Measurements from ENCODE around the gene IL37.
A peak's percentile ranks its signal among the peaks of the same experiment; 100 is the strongest.
"Not testable (repeated sequence)": the region's sequence is repeated elsewhere in the genome, so short reads cannot be mapped to it uniquely, and the experiment has no call there.

Gene IL37

DNA sequence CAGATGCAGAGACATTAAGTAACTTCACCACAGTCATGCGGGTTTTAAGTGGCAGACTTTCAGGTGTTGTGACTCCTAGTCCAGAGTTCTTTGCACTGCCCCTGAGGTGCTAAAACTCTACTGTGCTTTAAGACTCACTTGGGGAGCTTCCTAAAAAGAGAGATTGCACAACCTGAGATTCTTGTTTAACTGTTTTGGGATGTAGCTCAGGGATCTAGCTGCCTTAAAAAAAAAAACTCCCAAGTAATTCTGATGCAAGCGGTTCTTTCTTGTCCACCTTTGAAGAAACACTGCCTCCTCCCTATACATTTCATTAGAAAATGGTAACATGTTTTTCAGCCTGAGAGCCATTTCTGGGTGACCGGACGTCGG lies 13.0 kb downstream of the IL37 start:
- DNase-seq = no peak

DNA sequence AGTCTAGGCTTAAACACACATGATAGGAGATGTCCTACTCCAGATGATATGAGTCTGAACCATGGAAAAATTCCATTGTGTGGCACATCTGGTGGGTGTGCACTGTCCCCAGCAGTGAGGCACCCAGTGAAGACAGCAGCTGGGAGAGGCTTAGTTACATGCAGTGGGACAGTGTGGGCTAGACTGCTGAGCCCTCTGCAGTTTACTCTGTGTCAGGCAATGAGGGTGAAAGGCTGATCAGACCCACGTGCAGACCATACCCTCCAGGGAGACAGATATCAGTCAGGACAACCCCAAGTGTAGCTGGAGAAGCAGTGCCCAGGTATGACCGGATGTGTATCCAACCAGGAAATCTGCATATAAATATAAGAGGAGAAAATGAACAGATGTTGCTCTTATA lies 13.4 kb downstream of the IL37 start:
- no peak for DNase-seq

DNA sequence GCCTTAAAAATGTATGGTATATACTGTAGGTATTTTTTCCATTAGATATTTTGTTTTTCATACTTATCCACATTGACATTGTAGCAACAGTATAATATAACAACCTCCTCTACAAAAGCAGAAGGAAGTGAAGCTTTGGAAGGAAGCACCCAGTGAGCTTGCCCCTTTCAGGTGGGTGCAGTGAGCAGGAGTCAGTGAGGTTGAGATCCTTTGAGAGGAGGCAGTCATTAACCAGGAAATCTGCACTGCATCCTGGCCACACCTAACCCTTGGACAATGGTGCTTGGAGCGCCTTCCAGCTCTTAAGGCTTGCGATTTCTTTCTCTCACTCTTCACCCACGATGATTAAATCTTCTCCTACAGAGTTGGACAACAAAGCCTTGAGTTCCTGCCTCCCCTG lies 13.9 kb downstream of the IL37 start:
- no peak for DNase-seq

DNA sequence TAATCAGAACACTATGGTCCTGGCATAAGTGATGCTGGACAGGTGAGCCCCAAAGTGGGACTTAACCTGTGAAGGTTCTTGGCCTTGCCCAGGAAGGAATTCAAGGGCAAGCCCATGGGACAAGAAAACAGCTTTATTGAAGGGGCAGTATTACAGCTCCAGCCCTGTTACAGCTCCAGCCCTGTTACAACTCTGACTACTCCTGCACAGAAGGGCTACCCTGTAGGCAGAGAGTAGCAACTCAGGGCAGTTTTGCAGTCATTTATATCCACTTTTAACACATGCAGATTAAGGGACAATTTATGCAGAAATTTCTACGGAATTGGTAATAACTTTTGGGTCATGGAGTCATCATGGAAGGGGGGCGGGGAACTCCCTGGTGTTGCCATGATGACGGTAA lies 15.7 kb downstream of the IL37 start:
- no peak for DNase-seq

DNA sequence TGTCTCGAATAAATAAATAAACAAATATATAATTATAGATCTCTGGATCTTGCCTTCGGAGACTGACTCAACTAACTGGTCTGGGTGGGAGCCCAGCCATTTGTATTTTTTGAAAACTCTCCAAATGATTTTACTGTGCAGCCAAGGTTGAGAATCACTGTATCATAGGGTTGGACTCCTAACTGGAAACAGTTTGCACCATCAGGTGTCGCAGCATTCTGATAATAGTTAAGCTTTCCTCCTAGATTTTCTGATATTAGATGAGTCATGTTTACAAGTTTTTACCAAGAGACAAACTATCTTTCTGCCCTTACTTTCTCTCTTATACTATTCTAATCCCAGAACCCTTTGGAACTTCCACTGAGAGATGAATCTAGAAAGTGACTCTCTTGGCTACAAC lies 16.8 kb downstream of the IL37 start:
- no peak for DNase-seq

DNA sequence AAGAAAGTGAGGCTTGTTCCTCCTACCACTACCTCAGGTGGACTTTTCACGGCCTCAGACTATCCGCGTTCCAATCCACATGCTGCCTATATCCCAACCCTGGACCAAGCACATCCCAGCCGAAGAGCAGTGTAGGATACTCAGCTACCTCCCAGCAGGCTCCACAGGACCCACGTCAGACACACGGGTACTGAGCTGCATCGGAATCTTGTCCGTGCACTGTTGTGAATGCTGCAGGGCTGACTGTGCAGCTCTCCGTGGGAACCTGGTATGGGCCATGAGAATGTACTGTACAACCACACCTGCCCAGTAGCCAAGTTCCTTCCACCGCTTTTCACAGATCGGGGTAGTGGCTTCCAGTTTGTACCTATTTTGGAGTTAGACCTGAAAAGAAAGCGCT lies 22.3 kb downstream of the IL37 start:
- no peak for DNase-seq

DNA sequence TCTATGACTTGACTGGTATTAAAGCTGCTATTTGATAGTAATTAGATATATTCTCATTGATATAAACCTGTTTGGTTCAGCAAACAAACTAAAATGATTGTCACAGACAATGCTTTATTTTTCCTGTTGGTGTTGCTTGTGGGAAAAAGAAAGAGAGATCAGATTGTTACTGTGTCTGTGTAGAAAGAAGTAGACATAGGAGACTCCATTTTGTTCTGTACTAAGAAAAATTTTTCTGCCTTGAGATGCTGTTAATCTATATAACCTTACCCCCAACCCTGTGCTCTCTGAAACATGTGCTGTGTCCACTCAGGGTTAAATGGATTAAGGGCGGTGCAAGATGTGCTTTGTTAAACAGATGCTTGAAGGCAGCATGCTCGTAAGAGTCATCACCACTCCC lies 23.2 kb downstream of the IL37 start:
- not testable (repeated sequence) for DNase-seq

DNA sequence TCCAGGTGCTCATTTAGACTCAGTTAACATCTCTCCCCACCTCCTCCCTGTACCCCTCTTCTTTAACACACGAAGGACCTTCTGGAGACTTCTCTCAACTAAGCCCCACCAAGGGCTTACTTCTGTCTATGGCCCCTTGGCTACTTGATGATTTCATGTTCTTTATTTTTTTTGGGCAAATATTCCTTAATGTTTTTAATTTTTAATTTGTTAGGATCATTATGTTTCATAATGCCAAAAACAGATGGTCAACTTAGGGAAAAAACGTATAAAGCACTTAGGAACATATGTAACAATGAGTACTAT lies 25.9 kb downstream of the IL37 start:
- no peak for DNase-seq

DNA sequence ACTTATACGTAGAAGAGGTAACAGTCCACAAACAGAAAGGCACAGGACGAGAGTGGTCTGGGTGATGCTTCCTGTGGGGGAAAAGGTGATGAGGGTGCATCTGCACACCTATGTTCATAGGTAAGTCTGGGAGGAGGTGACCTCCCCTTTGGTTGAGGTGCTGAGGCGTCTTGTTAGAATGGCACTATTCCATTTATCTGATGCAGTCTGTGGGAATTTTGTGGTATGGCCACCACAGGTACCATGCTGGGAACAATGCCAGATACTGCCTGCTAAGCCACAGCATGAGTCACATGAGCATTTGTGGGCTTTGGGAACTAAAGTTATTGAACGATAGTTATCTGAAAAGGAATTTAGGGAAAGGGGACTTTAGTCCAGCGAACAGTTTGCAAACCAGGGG lies 27.9 kb downstream of the IL37 start:
- DNase-seq = no peak

DNA sequence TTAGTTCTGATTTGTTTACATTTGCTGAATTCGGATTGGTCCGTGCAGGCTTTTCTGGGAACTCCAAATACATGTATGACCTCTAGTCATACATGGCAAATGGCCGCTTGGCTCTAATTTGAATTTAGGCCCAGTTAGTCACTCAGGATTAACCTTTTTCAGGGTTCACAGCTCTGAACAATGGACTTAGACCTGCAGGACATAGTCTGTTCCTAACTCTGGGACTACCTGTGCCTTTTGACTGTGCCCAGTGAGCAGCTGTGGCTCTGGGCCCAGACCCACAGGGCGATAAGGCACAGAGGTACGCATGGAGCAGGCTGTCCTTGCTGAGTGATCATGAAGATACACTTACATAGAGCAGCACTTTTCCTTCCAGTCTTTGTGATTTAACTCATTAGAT lies 28.5 kb downstream of the IL37 start:
- no peak for DNase-seq

DNA sequence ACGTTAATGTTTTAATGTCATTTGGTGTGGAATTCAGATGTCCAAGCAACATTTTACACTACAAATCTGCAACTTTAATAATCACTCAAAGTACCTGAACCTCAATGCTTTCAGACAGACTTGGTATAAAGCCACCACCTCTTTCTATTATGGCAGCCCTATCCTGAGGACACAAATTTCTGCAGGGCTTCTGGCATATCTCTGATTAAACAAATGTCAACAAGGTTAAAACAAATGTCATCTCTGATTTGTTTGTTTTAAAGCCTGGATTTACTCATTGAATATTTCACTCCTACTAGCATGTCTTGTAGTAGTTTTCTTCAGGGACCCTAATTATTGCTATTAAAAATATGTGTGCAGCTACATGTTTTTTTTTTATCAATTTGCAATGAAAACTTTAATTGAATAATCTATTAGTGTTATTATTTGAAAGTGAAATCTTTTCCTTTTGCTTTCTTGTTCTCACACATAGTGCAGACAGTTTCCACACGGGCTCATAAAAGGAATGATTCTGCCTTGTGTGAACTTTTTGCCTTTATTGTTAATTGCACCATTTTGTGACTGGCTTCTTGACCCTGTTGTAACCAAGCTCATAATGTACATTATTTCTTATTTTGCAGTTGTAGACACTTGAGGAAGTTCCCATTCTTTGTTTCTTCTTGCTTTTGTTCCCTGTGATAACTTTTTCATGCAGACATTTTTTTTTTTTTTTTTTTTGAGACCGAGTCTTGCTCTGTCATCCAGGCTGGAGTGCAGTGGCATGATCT lies 30.1 kb downstream of the IL37 start:
- no peak for DNase-seq

DNA sequence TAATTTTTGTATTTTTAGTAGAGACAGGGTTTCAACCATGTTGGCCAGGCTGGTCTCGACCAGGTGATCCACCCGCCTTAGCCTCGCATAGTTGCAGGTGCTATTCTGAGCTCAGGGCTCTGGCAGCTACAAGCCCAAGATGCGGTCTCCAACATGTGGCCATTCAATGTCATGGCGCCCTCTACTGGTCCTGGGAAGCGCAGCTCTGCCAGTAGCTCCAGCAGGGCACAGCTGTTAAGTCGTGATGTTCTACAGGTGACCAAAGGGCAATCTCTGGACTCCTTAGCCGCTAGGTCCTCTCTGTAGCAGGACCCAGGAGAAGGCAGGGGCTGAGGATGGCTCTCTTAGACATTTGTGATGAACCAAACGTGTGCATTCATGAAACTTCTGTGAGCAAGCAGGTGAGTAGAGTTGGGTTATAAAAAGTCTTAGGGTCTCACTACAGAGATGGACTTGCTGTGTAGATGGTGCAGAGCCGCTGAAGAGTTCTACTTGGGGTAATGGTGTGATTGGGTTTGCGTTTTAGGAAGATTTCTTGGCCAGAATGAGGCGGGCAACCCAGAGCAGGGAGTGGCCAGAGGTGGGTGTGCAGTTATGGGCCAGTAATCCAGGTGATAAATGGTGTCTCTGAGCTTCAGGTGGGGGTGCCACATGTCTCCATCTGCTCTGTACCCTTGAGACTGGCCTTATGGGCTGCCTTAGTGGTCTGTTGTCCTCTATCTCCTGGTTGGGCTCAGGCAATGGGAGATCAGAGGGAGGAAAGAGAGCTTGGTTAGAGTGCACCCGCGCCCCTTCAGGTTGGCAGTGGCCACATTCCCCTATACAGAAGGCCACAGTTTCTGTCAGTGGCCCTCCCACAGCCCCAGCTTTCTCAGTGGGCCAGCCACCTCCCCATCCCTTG lies 31.0 kb downstream of the IL37 start:
- DNase-seq = peak; percentile 7

DNA sequence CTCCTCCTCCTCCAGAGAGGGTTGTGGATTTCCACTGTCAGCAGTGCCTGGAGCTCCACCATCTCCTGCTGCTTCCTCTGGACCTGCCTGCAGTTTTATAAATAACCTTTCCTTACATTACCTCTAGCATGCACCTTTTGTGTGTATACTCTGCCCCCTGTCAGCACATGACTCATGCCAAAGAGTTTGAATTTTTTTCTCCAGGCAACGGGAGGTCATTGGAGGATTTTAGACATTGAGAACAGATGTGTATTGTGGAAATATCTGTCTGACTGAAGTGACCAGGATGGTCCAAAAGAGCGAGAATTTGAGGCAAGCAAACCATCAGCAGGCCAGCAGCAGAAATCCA lies 31.7 kb downstream of the IL37 start:
- no peak for DNase-seq

DNA sequence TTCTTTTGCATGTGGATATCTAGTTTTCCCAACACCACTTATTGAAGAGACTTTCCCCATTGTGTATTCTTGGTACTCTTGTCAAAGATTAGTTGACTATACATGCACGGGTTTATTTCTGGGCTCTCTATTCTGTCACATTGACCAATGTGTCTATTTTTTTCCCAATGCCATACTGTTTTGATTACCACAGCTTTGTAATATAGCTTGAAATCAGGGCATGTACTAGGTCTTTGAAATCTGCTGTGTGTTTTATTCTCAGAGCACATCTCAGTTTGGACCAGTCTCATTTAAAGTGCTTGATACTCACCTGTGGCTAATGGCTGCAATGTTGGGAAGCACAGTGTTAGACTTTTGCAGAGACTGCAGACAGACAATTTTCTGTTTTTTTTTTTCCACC lies 34.0 kb downstream of the IL37 start:
- DNase-seq = no peak

DNA sequence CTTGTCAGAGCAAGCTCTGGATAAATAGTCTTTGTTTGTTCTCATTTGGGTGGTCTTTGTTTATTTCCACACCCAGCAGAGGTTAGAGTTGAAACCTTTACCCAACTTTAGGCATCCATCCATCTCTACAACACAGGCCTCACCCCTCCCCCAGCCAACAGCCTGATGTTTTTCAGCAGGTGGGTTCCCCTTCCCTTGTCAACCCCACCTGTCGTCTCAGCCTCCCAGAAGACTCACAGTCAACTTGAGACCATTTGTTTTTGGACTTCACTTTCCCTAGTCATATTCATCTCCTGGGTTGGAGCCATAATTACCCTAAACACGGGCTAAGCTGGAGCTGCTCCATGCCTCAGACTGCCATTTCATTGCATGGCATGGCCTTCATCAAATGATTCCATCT lies 35.1 kb downstream of the IL37 start:
- no peak for DNase-seq

DNA sequence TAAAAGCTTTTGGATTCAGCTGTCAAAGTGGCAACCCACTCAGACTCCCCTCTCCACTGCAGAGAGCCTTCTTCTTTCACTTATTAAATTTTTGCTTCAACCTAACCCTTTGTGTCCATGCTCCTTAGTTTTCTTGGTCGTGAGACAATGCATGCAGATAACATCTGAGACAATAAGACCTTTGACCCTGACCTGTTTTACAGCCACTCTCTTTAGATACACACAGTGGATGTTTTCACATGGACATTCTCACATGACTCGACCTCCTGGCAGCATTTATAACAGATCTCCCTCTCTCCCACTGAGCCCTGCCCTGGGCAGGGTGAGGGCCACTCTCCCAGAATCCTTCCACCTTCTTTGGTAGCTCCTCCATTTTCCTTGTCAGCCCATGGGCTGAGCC lies 36.4 kb downstream of the IL37 start:
- no peak for DNase-seq

DNA sequence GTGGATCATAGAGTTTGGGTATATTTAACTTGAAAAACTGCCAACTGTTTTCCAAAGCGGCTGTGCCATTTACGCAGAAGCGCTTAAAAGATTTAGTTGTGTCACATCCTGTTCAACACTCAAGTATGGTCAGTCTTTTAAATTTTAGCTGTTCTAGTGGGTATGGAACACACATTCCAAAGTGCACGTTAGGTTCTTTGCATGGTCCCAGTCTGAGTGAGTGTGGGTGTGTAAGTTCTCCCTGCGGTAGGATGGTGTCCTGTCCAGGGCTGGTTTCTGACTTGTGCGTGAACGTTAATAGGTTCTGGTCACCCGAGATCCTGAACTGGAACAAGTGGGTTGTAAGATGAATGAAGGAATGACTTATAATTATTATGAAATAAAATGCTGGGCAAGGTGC lies 38.5 kb downstream of the IL37 start:
- no peak for DNase-seq

DNA sequence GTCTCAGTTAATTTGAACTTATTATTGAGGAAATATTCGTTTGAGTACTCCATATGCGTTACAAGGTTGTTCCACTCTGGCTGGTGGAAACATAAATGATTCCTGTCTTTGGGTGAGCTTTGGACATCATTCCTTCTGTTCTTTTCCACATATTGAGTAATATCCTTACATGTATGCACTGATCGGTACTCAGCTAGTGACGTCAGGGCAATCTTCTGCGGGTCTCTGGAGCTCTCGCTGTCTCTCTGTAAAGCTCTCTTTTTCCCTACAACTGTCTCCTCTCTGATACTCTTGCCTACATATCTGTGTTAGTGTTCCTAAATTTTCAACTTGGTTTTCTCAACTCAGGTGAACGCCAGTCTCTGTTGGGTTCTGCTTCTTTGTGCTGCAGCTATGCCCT lies 43.4 kb downstream of the IL37 start:
- DNase-seq = no peak

DNA sequence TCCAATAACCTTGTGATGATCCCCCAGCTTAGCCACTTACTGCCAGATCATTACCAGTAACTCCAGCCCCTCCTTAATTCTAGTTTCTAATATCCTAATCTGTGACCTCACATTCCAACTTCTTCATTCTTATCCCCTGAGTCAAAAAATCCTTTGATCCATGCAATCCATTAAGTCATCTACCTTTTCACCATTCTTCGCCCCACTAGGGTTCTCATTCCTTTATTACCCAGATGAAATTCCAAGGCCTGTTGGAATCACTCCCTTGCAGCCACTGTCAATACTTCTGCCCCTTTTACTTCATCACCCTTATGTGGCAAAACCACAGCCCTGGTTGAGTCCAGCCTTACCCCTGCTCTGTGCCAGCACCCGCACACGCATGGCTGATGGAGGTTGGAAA lies 46.5 kb downstream of the IL37 start:
- no peak for DNase-seq

DNA sequence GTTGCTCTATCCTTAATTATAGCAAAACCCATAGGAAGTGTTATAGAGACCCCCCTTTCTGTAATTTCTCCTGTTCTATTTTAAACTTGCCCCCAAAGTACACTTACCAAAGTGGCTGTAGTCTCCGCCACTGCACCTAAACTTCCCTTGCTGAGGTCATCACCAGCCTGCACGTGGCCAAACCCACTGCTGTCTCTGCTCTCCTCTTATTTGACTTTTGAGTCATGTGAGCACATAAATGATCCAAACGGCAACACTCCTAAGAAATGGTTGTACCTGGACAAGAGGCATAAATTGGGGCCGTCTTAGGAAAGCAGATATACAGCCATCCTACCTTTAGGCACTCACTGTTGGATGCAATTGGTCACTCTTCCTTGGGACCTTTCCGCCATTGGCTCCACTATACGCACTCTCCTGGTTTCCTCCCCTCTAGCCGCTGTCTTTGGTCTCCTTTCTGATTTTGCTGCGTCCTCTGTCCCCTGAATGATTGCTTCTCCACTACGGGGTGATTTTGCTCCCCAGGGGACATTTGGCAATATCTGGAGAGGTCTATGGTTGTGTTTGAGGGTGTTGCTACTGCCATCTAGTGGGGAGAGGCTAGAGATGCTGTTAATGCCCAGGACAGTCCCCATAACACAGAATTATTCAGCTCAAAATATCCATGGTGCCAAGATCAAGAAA lies 47.6 kb downstream of the IL37 start:
- no peak for DNase-seq

DNA sequence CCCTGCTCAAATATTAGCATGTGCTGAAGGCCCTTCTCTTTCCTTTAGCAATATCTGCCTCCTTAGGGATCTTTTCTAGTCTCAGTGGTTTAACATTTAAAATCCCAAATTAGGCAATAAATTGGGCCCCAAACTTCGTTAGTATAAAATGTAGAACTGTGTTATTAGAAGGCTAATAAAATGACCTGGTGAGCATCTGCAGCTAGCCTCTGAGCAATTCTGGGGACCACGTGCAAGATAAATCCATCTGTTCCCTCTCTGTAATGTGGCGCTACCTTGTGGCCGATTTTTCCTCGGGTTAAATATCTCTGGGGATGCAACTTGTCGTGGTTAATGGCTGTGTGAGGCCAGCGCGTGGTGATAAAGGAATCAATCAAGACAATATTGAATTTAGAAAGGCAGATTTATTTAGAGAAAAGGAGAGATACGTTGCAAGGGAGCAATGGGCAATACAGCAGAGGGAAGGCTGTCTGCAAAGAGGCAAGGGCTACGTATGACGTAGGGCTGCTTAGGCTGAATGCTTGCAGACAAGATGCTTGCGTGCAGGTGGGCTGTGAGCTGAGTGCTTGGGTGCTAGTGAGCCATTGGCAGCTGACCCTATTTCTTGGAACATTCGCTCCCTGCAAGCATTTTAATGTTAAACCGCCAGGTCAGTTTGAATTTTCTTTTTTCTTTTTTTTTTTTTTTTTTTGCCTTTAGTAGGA lies 48.3 kb downstream of the IL37 start:
- no peak for DNase-seq

DNA sequence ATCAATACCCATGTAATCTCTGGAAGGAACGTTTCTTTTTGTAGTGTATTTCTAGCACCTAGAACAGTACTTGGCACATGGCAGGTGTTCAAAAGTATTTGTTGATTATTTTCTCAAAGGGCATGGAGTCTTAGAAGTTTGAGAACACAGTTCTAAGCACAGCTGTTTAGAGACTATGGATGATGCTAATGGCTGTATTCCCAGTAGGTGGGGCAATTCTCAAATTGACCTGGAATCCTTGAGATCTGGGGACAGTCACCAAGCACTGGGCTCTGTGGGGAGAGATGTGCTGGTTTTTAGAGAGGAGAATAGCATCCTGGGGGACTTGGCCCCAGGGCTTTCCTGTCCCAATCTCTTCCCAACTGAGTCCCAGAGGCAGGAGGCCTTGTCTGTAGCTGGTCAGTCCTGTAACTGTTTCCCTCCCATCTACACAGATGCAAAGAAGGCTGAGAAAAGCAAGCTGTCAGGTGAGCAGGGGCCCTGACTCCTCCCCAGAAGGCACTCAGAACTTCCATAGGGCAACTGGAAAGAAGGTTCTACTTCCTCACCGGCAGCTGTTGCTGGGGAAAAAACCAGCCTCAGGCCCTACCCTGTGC lies 49.4 kb downstream of the IL37 start:
- no peak for DNase-seq

All from effector CD8-positive, alpha-beta T cell (primary cell).